ENCODE results near the gene ZCCHC18.
A peak's percentile ranks its signal among the peaks of the same experiment; 100 is the strongest.

Gene ZCCHC18

GRCh38 chrX:104134583-104135261 is 22.4 kb downstream of the ZCCHC18 start:
- no peak for DNase-seq

GRCh38 chrX:104135677-104136076 is 23.4 kb downstream of the ZCCHC18 start:
- DNase-seq: peak; percentile 13

GRCh38 chrX:104136241-104137019 is 24.1 kb downstream of the ZCCHC18 start:
- DNase-seq: peak; percentile 59

- no peak for DNase-seq
These were observed 25.2 kb downstream of the ZCCHC18 start for GRCh38 chrX:104137496-104137895.

- no peak for DNase-seq
These were observed 28.9 kb downstream of the ZCCHC18 start for GRCh38 chrX:104141087-104141760.

- DNase-seq: no peak
These were observed 38.7 kb downstream of the ZCCHC18 start for GRCh38 chrX:104151037-104151436.

- peak; percentile 55 for DNase-seq
These were observed 44.6 kb downstream of the ZCCHC18 start, which contains the start of gene SLC25A53 for GRCh38 chrX:104156630-104157529. TSS of gene SLC25A53 (minus strand) at chrX:104157009. CDS start at chrX:104105257, 51,752 bp downstream.

Measured in kidney glomerular epithelial cell (primary cell).